Measurements from ENCODE around the gene BBS7.

The BBS7 gene

DNA sequence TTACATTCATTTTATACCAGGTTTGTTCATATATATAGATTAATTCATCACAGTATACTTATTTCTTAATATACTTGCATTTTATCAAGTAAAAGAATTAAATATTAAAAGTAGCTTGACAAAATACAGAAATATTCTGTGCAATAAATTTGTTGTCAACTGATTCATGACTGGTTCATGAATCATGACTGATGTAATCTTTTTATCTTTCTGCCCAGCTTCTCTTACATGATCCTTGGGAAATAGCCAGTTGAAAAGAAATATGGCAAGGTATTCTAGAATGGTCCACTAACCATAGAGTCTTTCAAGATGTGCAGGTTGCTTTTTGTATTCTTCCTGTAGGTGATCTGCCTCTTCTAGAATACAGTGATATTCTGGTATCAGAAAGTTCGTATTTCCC lies 42.4 kb downstream of the BBS7 start:
- no peak for DNase-seq (ENCODE audit: low read depth)

DNA sequence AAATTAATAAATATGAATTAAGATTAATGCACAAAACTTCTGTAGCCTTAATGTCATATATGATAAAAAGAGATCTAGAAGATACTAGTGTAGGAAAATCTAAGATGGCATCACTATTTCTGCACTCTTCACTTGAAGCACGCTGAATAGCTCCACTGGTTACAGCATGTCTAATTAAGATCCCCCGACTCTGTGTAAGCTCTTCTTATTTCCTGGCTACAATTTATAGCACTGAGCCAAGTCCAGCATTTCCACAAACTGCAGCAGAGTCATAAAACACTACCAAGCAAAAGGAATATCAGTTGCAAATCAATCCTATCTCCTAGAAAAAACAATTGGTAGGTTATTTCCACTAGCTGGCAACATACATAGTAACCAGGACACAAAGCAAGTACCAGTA lies 45.3 kb downstream of the BBS7 start:
- no peak for DNase-seq (ENCODE audit: low read depth)

DNA sequence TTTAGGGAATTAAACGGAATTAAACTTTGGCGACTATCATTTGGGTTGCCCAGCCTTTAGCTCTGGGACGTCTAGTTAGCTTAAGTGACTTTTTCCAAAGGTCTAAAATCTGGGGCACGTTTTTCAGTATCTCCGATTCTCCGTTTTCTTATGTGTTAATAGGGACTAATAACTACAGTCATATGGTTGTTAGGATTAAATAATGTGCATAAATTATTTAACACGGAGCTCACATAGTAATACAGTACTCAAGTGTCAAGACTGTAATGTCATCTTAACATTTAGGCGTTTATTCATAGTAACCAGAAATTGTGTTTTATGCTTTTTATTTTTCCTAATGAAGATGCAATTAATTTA lies 46.1 kb downstream of the BBS7 start:
- no peak for DNase-seq (ENCODE audit: low read depth)

DNA sequence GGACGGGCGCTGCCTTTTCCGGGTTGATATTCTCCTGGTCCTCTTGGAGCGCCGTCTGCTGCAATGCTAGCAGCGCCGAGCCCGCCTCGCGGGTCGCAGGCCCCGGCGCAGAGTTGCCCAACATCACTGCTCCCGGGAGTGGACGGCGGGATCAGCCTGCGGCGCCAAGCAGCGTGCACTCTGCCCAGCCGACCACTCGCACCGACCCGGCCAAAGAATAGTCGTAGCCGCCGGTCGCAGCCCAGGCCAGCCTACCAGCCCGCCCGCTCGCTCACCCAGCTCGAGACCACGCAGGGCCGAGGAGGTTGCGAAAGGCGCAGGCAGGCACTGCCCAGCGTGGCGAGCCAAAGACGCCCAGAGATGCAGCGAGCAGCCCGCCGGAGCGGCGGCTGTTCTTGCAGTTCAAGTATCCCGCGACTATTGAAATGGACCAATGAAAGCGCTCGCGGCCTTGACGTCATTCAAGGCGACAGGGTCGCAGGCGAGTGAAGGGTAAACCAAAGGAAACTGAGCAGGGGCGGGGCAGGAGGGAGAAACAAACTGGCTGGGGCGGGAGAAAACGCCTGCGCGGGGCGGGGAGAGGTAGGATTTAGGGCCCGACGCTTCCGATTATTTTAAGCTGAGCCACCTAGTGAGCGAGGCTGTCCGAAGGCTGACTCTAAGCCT lies 46.6 kb downstream of the BBS7 start, which contains the start of gene CCNA2:
Gene CCNA2 (minus strand): TSS at position 379 of the 666 bp plus-strand sequence. CDS start 255 bp downstream, at position 124.
- DNase-seq (ENCODE audit: low read depth), result peak; percentile 92

DNA sequence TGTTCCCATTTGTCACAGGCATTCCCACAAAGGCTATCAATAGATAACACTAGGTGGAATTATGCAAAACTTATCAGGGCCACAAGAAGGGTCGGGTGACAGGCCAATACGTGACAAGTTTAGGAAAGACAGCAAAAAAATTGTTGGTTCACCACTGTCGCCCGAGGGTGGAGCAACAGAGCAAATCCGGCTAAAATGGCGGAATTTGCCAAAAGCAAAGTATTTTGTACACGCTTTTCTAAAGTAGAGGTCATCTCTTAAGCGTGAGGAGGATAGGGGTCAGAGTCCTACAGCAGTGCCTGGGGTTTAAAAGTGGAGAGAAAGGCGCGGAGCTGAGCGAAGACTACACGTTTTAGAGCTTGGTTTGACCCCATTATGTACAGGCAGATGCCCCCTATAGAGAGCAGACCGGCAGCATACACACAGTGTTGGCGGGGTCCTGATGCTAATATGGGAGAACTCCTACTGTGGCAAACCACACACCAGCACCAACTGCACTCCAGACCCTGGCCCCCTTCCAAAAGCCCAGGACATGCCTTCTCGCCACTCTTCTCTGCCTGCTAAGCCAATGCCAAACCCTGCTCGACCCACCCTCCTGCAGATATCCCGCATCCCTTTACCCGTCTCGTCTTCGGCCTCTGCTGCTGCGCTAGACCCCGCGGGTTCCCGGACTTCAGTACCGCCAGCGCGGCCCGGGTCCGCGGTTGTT lies 47.3 kb downstream of the BBS7 start:
- no peak for DNase-seq (ENCODE audit: low read depth)

DNA sequence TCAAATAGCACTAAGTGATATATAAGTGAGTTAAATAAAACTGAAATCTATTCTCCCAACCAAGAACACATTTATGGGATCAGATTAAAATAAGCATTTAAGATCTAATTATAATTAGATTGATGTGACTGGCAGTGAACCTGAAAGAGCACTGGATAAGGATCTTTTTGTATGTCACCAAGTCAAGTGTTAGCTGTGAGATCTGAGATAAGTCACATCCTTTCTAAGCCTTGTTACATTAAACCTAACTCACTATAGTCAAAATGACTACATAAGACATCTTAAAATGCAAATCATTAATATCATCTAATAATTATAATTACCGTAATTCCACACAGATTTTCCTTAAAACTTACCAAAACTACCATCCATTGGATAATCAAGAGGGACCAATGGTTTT lies 48.2 kb downstream of the BBS7 start:
- DNase-seq (ENCODE audit: low read depth), result no peak

DNA sequence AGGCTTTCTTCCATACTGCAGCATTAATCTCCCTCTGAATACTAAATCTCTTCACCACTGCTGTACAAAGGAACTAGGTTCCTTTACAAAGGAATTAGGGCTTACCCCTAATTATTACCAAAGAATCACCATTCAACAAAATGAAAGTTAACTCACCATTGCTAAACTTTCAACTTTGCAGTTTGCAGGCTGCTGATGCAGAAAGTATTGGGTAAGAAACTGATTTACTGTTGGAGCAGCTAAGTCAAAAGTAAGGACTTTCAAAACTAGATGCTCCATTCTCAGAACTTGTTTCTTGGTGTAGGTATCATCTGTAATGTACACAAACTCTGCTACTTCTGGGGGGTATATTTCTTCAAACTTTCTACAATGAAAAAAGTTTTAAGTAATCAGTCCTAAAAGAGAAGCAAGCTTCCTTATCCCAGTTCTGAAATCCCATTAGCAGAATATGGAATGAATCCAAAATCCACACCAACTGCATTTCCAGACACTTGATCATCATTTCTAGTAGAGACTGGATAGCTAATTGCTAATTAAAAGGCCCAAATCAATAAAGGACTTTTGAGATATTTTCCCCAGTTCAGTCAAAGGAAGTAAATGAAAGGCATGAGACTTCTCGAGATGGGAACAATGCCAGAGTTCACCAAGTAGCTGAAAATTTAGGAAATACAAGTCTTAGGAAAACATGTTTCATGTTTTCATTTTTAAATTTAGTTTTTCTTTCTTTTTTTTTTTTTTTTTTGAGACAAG lies 50.9 kb downstream of the BBS7 start:
- DNase-seq (ENCODE audit: low read depth), result no peak

DNA sequence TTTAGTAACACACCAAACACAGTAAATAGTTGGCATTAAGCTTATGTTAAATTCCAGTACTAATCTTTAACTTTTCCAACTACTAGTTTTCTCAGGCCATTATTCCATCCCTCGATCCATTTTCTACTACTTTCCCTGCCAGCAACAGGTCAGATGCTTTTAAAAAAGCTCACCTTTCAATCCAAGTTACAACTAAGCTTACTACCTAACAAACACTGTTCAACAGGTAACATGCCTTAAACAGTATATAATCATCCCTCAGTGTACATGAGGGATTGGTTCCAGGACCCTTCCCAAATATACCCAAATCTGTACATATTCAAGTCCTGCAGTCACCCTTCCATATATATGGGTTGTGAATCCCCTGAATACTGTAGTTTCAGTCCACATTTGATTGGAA lies 52.1 kb downstream of the BBS7 start:
- no peak for DNase-seq (ENCODE audit: low read depth)

DNA sequence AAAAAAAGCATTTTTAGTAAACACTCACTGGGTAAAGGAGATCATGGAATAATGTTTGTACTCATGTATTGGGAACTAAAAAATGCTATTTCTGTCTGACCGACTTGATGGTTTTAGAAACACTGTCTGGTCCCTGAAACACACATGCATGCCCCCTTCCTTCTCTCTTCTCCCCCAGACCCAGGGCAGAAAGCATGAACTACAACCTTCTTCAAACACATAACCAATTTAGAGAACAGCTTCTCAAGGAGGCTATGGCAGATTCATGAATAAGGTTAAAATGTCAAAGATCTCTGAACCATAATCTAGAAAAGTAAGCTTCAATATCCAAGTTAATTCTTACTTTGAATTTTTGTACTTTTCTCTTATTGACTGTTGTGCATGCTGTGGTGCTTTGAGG lies 52.6 kb downstream of the BBS7 start:
- DNase-seq (ENCODE audit: low read depth), result no peak

DNA sequence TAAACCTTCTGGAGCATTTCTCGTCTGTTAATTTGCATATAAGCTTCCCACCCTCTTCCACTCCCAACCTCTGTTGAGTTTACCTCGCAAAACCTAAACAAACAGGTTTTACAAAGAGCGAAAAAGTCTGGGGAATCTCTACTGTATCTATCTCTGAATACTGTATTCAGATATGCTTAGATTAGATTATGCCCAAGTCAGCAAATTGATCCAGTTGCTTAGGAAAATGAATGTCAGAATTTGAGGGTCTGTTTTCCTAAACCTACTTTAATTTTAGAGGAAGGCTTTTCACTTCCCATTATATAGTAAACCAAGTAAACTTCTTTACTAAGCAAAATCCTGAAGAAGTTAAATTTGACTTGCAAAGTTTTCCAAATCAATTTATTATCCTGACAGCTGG lies 53.3 kb downstream of the BBS7 start:
- DNase-seq (ENCODE audit: low read depth), result no peak

DNA sequence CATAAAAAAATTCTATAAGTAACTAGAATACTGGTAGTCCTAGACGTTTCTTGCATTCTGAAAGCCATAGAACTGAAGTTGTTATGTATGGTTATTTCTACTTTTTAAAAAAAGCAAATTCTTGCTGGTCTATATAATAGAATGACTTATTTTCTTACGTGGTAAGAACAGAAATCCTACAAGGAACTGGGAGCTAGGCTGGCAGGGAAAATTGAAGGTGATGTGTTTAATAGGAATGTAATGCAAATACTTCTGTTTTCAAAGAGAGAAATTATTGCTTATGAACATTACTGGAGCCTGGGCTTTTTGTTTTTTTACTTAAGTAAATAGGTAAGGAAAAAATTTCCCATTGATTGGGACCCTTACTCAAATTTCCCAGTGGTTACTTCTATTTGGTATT lies 55.5 kb downstream of the BBS7 start:
- DNase-seq (ENCODE audit: low read depth), result no peak

DNA sequence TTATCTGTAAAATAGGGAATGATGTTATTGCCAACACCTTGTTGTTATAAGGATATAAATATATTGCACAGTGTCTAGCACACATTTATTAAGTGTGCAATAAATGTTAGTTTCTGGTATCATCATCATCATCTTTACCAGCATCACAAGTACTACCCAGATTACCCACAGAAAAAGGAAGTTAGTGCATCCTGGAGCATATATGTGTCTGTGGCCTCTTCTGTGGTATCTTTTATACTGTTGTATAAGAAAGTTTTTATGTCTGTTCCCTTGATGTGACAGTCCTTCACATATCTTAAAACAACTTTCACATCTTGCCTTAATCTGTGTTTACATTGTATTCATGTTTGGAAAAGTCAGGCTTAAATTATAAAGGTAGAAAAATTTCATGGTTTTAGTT lies 59.2 kb downstream of the BBS7 start:
- no peak for DNase-seq (ENCODE audit: low read depth)

DNA sequence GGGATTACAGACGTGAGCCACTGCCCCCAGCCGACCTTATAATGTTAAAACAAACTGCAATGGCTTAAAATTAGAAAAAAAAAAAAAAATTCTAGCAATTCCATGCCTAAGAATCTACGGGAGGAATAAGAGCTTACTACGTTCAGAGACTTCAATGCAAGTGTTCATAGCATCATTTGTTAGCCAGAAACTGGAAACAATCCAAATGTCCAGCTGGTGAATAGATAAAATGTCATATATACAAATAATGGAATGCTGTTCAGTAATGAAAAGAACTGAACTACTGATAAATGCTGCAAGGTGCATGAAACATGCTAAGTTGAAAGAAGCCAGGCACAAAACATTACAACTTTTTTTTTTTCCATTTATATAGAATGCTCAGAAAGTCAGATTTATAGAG lies 63.9 kb downstream of the BBS7 start:
- no peak for DNase-seq (ENCODE audit: low read depth)

DNA sequence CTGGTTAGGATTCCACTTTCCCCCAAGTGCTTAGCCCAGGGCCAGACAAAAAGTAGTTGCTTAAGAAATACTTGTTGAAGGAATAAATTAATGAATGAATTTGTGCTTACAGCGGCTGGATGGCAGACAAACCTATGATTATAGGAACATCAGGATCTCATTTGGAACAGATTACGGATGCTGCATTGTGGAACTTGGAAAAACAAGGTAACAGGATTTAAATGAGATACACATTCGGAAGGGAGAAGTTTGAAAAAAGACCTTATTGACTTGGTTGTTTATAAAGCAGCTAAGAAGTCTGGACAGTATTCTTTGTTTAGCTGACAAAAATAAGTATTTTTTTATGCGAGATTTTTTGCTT lies 68.6 kb downstream of the BBS7 start:
- DNase-seq (ENCODE audit: low read depth), result no peak

DNA sequence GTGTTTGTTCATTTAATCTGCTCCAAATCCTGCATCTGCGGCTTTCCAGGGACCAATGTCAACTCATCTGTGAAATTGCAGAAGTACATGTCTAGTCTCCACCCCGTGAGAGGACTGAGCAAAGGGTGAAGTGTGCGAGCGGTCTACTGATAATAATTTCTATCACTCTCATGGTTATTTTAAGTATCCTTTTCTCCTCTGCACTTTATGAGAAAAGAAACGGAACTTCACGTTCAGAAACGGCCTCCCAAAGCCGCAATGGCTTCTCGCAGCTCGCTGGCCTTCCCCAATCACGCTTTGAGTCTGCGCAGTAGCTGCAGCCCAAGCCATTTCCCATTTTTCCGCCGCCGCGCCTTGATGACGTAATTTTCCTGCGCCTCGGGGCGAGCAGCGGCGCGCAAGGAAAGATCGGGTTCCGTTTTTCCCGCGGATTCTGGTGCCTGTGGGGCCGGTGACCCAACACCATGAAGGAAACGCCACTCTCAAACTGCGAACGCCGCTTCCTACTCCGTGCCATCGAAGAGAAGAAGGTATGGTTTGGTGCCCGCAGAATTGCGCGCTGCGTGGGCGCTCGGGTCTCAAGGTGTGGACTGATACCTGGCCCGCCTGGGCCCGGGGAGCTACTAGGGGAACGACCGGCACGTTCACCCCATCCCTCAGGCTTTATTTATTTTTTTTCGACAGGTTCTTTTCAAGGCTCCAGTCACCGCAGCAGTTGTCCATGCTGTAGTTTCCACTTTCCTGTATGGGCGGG lies 69.1 kb downstream of the BBS7 start, which contains the start of gene EXOSC9:
Gene EXOSC9 (plus strand): TSS at position 363 of the 754 bp plus-strand sequence. CDS start 102 bp downstream, at position 465.
- DNase-seq (ENCODE audit: low read depth), result peak; percentile 92

DNA sequence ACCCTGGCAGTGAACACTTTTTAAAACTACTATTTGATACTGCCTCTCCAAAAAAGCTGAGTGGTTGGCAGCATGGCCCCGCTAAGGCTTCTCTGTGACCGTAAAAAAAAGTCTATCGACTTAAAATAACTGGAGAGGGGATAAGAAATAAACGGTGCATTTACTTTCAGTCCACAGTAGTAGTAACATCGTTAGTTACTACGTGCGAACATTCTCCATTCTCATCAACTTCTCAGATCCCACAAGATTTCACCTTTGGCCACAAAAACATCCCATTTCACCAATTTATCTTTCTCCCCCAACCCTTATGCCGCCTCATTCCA lies 69.7 kb downstream of the BBS7 start:
- DNase-seq (ENCODE audit: low read depth), result no peak

DNA sequence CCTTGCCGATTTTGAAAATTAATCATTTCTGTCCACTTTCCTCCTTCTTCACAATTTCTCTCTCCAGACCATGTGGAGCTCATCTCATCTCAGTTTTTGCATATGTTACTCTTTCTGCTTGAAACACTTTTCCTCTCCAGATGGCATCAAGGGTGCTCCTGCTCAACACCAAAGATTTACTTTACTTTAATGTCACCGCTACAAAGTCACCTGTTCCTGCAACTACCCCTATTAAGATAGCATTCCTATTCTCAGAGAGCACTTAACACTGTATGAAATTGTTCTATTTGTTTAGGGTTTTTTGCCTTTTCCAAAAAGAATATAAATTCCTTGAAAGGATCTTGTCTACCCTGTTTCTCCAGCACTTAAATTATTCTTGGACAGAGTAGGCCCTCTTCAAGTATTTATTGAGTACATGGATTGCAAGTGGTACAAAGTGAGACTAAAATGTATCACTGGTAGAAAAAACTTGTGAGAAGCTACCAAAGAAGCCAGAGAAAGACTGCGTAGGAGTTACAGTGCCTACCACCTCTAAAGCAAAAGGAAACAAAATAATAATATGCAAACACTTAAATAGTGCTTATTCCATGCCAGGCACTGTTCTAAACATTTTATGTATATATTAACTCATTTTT lies 70.3 kb downstream of the BBS7 start:
- DNase-seq (ENCODE audit: low read depth), result no peak

DNA sequence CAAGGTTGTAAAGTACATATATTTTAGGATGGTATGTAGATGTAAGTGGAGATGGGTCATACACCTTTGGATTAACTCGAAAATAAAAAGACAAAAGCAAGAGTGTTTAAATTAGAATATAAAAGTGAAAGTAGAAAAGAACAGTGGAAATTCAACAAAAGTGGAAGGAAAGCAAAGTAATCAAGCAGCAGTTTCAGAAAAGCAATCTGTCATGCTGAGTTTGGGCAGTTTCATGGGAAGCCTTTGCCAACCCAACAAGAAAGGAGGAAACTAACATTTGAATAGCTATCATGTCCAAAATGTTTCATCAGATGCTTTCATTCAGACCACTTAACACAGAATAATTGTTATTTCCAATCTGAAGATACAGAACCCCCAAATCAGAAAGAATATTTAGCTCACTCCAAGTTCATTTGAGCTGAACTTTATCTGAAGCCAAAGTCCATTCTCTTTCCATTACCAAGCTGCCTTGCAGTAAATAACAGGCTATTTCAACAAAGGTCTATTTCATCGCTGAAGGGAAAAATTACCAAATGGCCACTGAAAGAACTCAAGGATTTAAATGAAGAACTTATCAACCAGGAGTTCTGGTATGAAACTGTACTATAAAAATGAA lies 71.0 kb downstream of the BBS7 start:
- DNase-seq (ENCODE audit: low read depth), result no peak

DNA sequence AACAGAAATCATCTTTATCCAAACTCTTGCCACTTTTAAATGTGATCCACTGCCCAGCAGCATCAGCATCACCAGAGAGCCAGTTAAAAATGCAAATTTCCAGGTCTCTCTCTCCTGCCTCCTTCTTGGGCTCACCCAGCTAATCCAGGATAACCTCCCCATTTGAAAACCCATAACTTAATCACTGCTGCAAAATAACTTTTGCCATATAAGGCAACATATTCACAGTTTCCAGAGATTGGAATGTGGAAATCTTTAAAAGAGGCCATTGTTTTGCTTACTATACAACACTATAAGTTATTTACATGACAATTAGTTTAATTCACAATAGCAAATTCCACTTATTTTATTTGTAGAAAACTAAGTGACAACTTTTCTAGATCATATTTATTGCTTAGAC lies 74.0 kb downstream of the BBS7 start:
- no peak for DNase-seq (ENCODE audit: low read depth)

DNA sequence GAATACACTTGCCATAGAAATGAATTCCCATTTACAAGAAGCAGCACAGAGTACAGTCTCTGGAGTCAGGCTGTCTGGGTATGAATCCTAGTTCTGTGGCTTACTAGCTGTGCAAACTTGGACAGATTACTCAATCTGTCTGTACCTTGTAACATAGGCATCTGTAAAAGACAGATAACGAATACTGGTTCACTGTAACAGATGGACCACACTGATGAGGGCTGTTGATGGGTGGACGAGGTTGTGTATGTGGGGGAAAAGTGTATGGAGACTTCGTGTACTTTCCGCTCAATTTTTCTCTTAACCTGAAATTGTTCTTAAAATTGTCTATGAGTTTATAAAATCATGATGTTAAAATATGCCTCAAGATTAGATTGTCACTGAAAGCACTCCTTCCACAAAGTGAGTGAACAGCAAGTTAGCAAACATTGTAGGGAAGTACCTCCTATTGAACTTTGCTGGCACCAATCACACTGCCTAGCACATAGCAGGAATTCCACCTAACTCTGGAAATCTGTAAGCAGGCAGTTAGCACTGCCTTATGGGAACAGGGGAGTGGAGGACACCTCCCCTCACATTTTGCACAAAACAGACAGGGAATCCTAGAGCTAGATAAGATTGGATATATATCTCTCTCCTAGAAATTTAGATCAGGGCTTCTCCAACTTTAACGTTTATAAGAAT lies 75.6 kb downstream of the BBS7 start:
- no peak for DNase-seq (ENCODE audit: low read depth)

DNA sequence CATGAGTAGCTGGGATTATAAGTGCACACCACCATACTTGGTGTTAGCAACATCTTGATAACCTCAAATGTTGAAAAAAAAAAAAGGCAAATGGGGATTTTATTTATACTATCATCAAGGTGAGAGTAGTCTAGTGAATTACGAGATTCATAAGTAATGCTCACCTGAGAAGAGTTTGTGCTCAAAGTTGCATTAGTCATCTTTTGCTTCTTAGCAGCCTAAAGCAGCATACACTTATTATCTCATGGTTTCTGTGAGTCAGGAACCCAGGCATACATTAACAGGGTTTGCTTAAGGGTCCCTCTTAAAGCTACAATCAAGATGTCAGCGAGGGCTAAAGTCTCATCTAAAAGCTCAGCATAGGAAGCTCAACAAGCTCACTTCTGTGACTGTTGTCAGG lies 77.3 kb downstream of the BBS7 start:
- DNase-seq (ENCODE audit: low read depth), result no peak

Data from T follicular helper cell (primary cell).